CD14-positive monocyte (primary cell): ENCODE data around the gene FNBP1L. TPM values are rescaled to one million over a fixed set of nuclear protein-coding genes. Genes with fewer than 3 reads are reported as not detected.

Experiments used
- DNase-seq, 3 donors: peaks; one replicate each; pipeline ENCODE4 v3.0.0-alpha.2; 2011 to 2022
- H2AFZ ChIP-seq: 2 replicates; pipeline ENCODE4 v1.6.0; 2012; ENCODE audit warnings: mild to moderate bottlenecking, low read depth, low read length, inconsistent platforms; ENCODE audit not compliant: insufficient read depth, poor library complexity, severe bottlenecking
- H3K27ac ChIP-seq, 2 donors: 1 replicate in 1 of 2; 2 replicates in 1 of 2; pipeline ENCODE4 v1.5.1; 2012 to 2013; ENCODE audit warnings: low read length in 2 of 2, control low read depth in 1 of 2, inconsistent platforms in 1 of 2, low read depth in 1 of 2, mild to moderate bottlenecking in 1 of 2
- H3K27me3 ChIP-seq, 2 donors: one replicate each; pipeline versions ENCODE4 v1.6.0 to v1.6.1; 2011 to 2013; ENCODE audit warnings: low read length in 2 of 2; ENCODE audit not compliant: control insufficient read depth in 2 of 2, insufficient read depth in 2 of 2
- H3K36me3 ChIP-seq, 2 donors: replicated peaks in 1 of 2; 1 replicate in 1 of 2; 2 replicates in 1 of 2; pipeline versions ENCODE4 v1.5.1 to v1.6.1; 2012 to 2013; ENCODE audit warnings: low read length in 2 of 2, control low read depth in 1 of 2, inconsistent platforms in 1 of 2, mild to moderate bottlenecking in 1 of 2; ENCODE audit not compliant: insufficient read depth in 2 of 2, control insufficient read depth in 1 of 2
- H3K4me1 ChIP-seq, 2 donors: 1 replicate in 1 of 2; 2 replicates in 1 of 2; pipeline versions ENCODE4 v1.5.1 to v1.6.1; 2012 to 2013; ENCODE audit warnings: low read length in 2 of 2, control low read depth in 1 of 2, inconsistent platforms in 1 of 2, mild to moderate bottlenecking in 1 of 2, moderate library complexity in 1 of 2; ENCODE audit not compliant: insufficient read depth in 2 of 2, control insufficient read depth in 1 of 2
- H3K4me2 ChIP-seq: replicated peaks from 2 replicates; pipeline ENCODE3; 2012; ENCODE audit warnings: low read length, moderate library complexity, mild to moderate bottlenecking; ENCODE audit not compliant: poor library complexity, severe bottlenecking; ENCODE audit errors: extremely low read depth
- H3K4me3 ChIP-seq, 3 experiments: fragments of 200-600 bp in 1 of 3; sonication (generic) in 1 of 3; replicated peaks in 1 of 3; 1 replicate in 2 of 3; 2 replicates in 1 of 3; pipeline ENCODE4 v1.5.1; 2011 to 2013; ENCODE audit warnings: low read length in 3 of 3, mild to moderate bottlenecking in 3 of 3, control low read depth in 2 of 3, low read depth in 2 of 3, inconsistent platforms in 1 of 3, moderate library complexity in 1 of 3
- H3K79me2 ChIP-seq: 2 replicates; pipeline ENCODE4 v1.6.0; 2012; ENCODE audit warnings: mild to moderate bottlenecking, control low read depth, inconsistent platforms, low read length, moderate library complexity; ENCODE audit not compliant: insufficient read depth
- H3K9ac ChIP-seq: 2 replicates; pipeline ENCODE4 v1.6.0; 2017; ENCODE audit warnings: low read length, mild to moderate bottlenecking; ENCODE audit not compliant: insufficient read depth, poor library complexity, severe bottlenecking
- H3K9me3 ChIP-seq, 2 donors: replicated peaks in 1 of 2; 1 replicate in 1 of 2; 2 replicates in 1 of 2; pipeline versions ENCODE4 v1.5.1 to v1.6.1; 2012 to 2013; ENCODE audit warnings: low read length in 2 of 2, control low read depth in 1 of 2; ENCODE audit not compliant: control insufficient read depth in 1 of 2, insufficient read depth in 1 of 2
- H4K20me1 ChIP-seq: 2 replicates; pipeline ENCODE4 v1.6.0; 2012; ENCODE audit warnings: mild to moderate bottlenecking, low read length, control low read depth, moderate library complexity; ENCODE audit not compliant: insufficient read depth
- H3K27ac Mint-ChIP-seq, 7 donors: one replicate each; pipeline ENCODE4 v1.8.0; 2020; ENCODE audit warnings: mild to moderate bottlenecking in 7 of 7, mixed read lengths in 7 of 7, moderate library complexity in 6 of 7, inconsistent platforms in 2 of 7
- H3K27me3 Mint-ChIP-seq, 3 donors: one replicate each; pipeline ENCODE4 v1.8.0; 2021 to 2022; ENCODE audit warnings: low read depth in 3 of 3, mild to moderate bottlenecking in 3 of 3, mixed read lengths in 3 of 3, moderate library complexity in 3 of 3, inconsistent platforms in 1 of 3
- H3K36me3 Mint-ChIP-seq, 2 donors: one replicate each; pipeline ENCODE4 v1.8.0; 2020; ENCODE audit warnings: mixed read lengths in 2 of 2, inconsistent platforms in 1 of 2, mild to moderate bottlenecking in 1 of 2
- H3K4me1 Mint-ChIP-seq: one replicate; pipeline ENCODE4 v1.8.0; 2020; ENCODE audit warnings: mild to moderate bottlenecking, mixed read lengths
- H3K4me3 Mint-ChIP-seq, 2 donors: one replicate each; pipeline ENCODE4 v1.8.0; 2020; ENCODE audit warnings: mild to moderate bottlenecking in 2 of 2, mixed read lengths in 2 of 2, moderate library complexity in 1 of 2
- H3K9me3 Mint-ChIP-seq, 7 donors: one replicate each; pipeline ENCODE4 v1.8.0; 2020 to 2022; ENCODE audit warnings: mixed read lengths in 7 of 7, mild to moderate bottlenecking in 6 of 7, moderate library complexity in 6 of 7, inconsistent platforms in 2 of 7
- WGBS: methylation state at CpG from one replicate; pipeline ENCODE4 v1.1.5; 2013; ENCODE audit warnings: missing lambda C conversion rate; ENCODE audit not compliant: insufficient coverage; 5-methylcytosine and 5-hydroxymethylcytosine counted together
- intact Hi-C, 2 donors: fragments of 100-400 bp; cut with micrococcal nuclease; formaldehyde crosslinking; loops; one replicate each; pipeline versions ENCODE4 v1.15.0 to v1.15.1; 2023
- polyA plus RNA-seq, 3 donors: library from polyadenylated mRNA; depleted of rRNA in 1 of 3; unstranded in 2 of 3; stranded (reverse) in 1 of 3; fragments of 300-500 nt in 2 of 3; fragments of >200 nt in 1 of 3; fragmentation: Illumina TruSeq in 2 of 3; gene quantifications; 1 replicate in 2 of 3; 2 replicates in 1 of 3; pipeline ENCODE4 v1.2.3, GENCODE V29; 2012 to 2021
- TF ChIP-seq, protein P1 (sequence below): fragments of 200-600 bp; IDR thresholded peaks from one replicate; pipeline ENCODE4 v1.8.0; 2022; ENCODE audit warnings: antibody characterized with exemption, mild to moderate bottlenecking

Gene FNBP1L
- polyA plus RNA-seq, 3 donors, result 0.15 to 0.32 (median 0.28) TPM

DNA sequence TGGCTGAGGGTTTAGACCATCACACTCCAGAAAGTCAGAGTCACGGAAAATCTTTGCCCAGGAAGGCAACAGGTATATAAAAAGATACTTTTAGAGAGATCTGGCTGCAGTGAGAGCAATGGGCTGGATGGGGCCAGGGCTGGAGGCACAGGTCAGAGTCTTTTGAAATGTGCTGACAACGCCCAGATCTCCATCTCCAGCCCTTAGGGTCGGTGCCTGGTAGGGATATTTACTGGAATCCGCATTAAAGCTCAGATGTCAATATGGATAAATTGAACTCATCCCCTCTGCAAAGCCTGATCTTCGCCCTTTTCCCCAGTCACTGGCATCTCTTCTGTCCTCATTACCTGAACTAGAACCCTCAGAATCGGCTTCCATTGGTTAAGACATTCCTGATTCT, 151.6 kb downstream of the FNBP1L start:
- Histone ChIP-seq H3K36me3 (no peaks in the 10 kb centered on the region), H4K20me1 (no peaks in the 10 kb centered on the region), H3K9me3 (no peaks in the 10 kb centered on the region), H3K4me1 (no peaks in the 10 kb centered on the region), H3K4me2 (no peak overlapping the region), H3K27ac (no peak overlapping the region), H3K4me3 (no peak overlapping the region), H3K27me3 (no peaks in the 10 kb centered on the region), H2AFZ (no peak overlapping the region), H3K79me2 (no peaks in the 10 kb centered on the region), H3K9ac (no peak overlapping the region)
- TF ChIP-seq, protein P1, sequence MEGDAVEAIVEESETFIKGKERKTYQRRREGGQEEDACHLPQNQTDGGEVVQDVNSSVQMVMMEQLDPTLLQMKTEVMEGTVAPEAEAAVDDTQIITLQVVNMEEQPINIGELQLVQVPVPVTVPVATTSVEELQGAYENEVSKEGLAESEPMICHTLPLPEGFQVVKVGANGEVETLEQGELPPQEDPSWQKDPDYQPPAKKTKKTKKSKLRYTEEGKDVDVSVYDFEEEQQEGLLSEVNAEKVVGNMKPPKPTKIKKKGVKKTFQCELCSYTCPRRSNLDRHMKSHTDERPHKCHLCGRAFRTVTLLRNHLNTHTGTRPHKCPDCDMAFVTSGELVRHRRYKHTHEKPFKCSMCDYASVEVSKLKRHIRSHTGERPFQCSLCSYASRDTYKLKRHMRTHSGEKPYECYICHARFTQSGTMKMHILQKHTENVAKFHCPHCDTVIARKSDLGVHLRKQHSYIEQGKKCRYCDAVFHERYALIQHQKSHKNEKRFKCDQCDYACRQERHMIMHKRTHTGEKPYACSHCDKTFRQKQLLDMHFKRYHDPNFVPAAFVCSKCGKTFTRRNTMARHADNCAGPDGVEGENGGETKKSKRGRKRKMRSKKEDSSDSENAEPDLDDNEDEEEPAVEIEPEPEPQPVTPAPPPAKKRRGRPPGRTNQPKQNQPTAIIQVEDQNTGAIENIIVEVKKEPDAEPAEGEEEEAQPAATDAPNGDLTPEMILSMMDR, result no peak
- DNase-seq, result no peak
- Mint-ChIP-seq H3K36me3 (no peaks in the 10 kb centered on the region), H3K9me3 (no peaks in the 10 kb centered on the region), H3K27ac (peak overlapping the region in 1 of 7 donors; percentile 0), H3K27me3 (peaks cover 0 to 4% (median 2%) of the 10 kb centered on the region in 3 donors), H3K4me3 (no peak overlapping the region), H3K4me1 (no peaks in the 10 kb centered on the region)
- intact Hi-C loops, result no loop called here
- 98% methylated on average over 4 of the region's 6 CpGs for WGBS

DNA sequence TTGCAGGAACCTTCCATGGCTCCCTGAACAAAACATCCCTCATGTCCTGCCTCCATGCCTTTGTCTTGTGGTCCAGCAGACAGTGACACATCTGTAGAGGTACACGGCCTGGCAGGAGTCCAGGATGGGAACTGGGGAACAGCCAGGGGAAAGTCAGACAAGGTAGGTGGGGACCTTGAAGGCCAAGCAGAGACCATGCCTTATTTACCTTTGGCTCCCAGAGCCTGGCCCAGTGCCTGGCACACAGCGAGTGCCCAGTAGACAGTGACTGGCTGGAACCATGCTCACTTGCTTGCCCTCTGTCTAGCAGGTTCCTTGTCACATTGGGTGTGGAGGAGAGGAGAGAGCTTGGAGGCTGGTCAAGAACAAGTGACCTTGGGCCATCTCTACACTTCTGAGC, 152.7 kb downstream of the FNBP1L start:
- Histone ChIP-seq H3K9ac (no peak overlapping the region), H2AFZ (no peak overlapping the region), H3K27ac (no peak overlapping the region), H3K27me3 (no peaks in the 10 kb centered on the region), H3K79me2 (no peaks in the 10 kb centered on the region), H3K4me3 (no peak overlapping the region), H3K4me1 (no peaks in the 10 kb centered on the region), H3K36me3 (no peaks in the 10 kb centered on the region), H4K20me1 (no peaks in the 10 kb centered on the region), H3K4me2 (no peak overlapping the region), H3K9me3 (no peaks in the 10 kb centered on the region)
- Mint-ChIP-seq H3K9me3 (peaks cover 0 to 1% (median 0%) of the 10 kb centered on the region in 7 donors), H3K36me3 (no peaks in the 10 kb centered on the region), H3K4me1 (no peaks in the 10 kb centered on the region), H3K27me3 (peaks cover 0 to 4% (median 0%) of the 10 kb centered on the region in 3 donors), H3K4me3 (no peak overlapping the region), H3K27ac (no peak overlapping the region)
- TF ChIP-seq, protein P1, result no peak
- DNase-seq, result no peak
- intact Hi-C loops, result no loop called here
- WGBS, result 100% methylated on average over 2 of the region's 2 CpGs
